ENCODE results near the gene CENPA. TPM values are rescaled to one million over a fixed set of nuclear protein-coding genes. Genes with fewer than 3 reads are reported as not detected.
"Not testable (repeated sequence)": the region's sequence is repeated elsewhere in the genome, so short reads cannot be mapped to it uniquely, and the experiment has no call there.

The CENPA gene
- total RNA-seq, 4 donors from 2014 or later: 0.46 to 1.1 TPM; not detected in 2

GRCh38 chr2:26809876-26810577 lies 24.2 kb downstream of the CENPA start:
- TF ChIP-seq CTCF (IDR thresholded peaks at IDR 0.05): no peak
- ATAC-seq (ENCODE audit: low FRiP score): no peak
- no peak for DNase-seq (ENCODE audit: low spot score)

GRCh38 chr2:26811261-26811660 lies 25.4 kb downstream of the CENPA start:
- ATAC-seq (ENCODE audit: low FRiP score): no peak
- no peak for DNase-seq (ENCODE audit: low spot score)
- no peak for TF ChIP-seq CTCF (IDR thresholded peaks at IDR 0.05)

GRCh38 chr2:26811791-26812694 lies 26.2 kb downstream of the CENPA start:
- no peak for ATAC-seq (ENCODE audit: low FRiP score)
- DNase-seq (ENCODE audit: low spot score): no peak
- no peak for TF ChIP-seq CTCF (IDR thresholded peaks at IDR 0.05)

- no peak for ATAC-seq (ENCODE audit: low FRiP score)
- no peak for DNase-seq (ENCODE audit: low spot score)
- no peak for TF ChIP-seq CTCF (IDR thresholded peaks at IDR 0.05)
Observed at GRCh38 chr2:26812731-26813130, 26.9 kb downstream of the CENPA start.

- not testable (repeated sequence) for ATAC-seq (ENCODE audit: low FRiP score); DNase-seq (ENCODE audit: low spot score)
Observed at GRCh38 chr2:26814072-26814765, 28.4 kb downstream of the CENPA start.

GRCh38 chr2:26816893-26817292 lies 31.0 kb downstream of the CENPA start:
- ATAC-seq (ENCODE audit: low FRiP score): no peak
- DNase-seq (ENCODE audit: low spot score): no peak
- TF ChIP-seq CTCF (IDR thresholded peaks at IDR 0.05): no peak

GRCh38 chr2:26818255-26818654 lies 32.4 kb downstream of the CENPA start:
- TF ChIP-seq CTCF (IDR thresholded peaks at IDR 0.05): no peak
- ATAC-seq (ENCODE audit: low FRiP score): no peak
- no peak for DNase-seq (ENCODE audit: low spot score)

Measured in omental fat pad (tissue), 4 donors.